Measurements from ENCODE around the gene FAM13A. TPM values are rescaled to one million over a fixed set of nuclear protein-coding genes. Genes with fewer than 3 reads are reported as not detected.

Gene FAM13A
- total and polyA plus RNA-seq, 10 of the 15 experiments (the other 5 are each of a cell fraction or from before 2014, with no cell fraction given), result 0.05 to 1.8 (median 0.27) TPM; not detected in 1

- no peak overlapping the region for H3K4me3 ChIP-seq
- no peak overlapping the region for H3K9ac ChIP-seq (ENCODE audit: control insufficient read depth, insufficient read depth, low read length)
- in situ Hi-C loops (cut with MboI) (no loop called here), intact Hi-C loops (cut with micrococcal nuclease; ENCODE audit: unreplicated experiment) (no loop called here)
- 84% methylated on average over 6 of the region's 6 CpGs for WGBS (ENCODE audit: insufficient coverage, insufficient replicate concordance, low lambda C conversion rate, missing lambda C conversion rate)
- H3K4me2 ChIP-seq (ENCODE audit: control insufficient read depth, insufficient read depth), result no peak overlapping the region
- no peaks in the 10 kb centered on the region for H3K79me2 ChIP-seq (ENCODE audit: control insufficient read depth, insufficient read depth, low read length)
- ChIA-PET POLR2A (no interaction called here), RAD21 (ENCODE audit: unreplicated experiment) (interaction anchor here (0.7 kb wide), 1 partner anchor 90 kb away, joined by 7 read pairs; no protein-coding TSS in a partner anchor), CTCF (no interaction called here), SMC1A (ENCODE audit: uncharacterized antibody, unreplicated experiment) (no interaction called here)
- H3K4me1 ChIP-seq (ENCODE audit: control insufficient read depth, insufficient read depth, low read length), result no peaks in the 10 kb centered on the region
- no peaks in the 10 kb centered on the region for H3K9me3 ChIP-seq (replicated peaks; ENCODE audit: control insufficient read depth, insufficient read depth, low read length)
- DNase-seq (ENCODE audit: low read depth, low spot score) (no peak), FAIRE-seq (no peak), ATAC-seq (no peak)
- H4K20me1 ChIP-seq (ENCODE audit: control insufficient read depth, insufficient read depth), result no peaks in the 10 kb centered on the region
- no TSS peak for BruUV-seq (replicated peaks)
- no peak overlapping the region for H3K27ac ChIP-seq (ENCODE audit: control insufficient read depth, insufficient read depth)
- H3K27me3 ChIP-seq (replicated peaks in 1 of 2; ENCODE audit: control insufficient read depth in 2 of 2, insufficient read depth in 2 of 2, low read length in 1 of 2), result no peaks in the 10 kb centered on the region
- H3K36me3 ChIP-seq (ENCODE audit: control insufficient read depth in 2 of 2, insufficient read depth in 2 of 2, low read length in 1 of 2), result no peaks in the 10 kb centered on the region
- H2AFZ ChIP-seq (ENCODE audit: control insufficient read depth, low read depth, low read length), result no peak overlapping the region
- TF ChIP-seq TAF1 (IDR thresholded peaks at IDR 0.05; ENCODE audit: borderline replicate concordance, low read depth, low read length) (no peak), RFX5 (IDR thresholded peaks at IDR 0.05; ENCODE audit: low read depth, low read length) (no peak), IKZF1 (conservative IDR thresholded peaks at IDR 0.05) (no peak)
These were observed 328.8 kb downstream of the FAM13A start for GRCh38 chr4:88728146-88728545.

- Histone ChIP-seq H2AFZ (ENCODE audit: control insufficient read depth, low read depth, low read length) (no peak overlapping the region), H3K79me2 (ENCODE audit: control insufficient read depth, insufficient read depth, low read length) (no peaks in the 10 kb centered on the region), H3K36me3 (ENCODE audit: control insufficient read depth in 2 of 2, insufficient read depth in 2 of 2, low read length in 1 of 2) (no peaks in the 10 kb centered on the region), H3K4me2 (ENCODE audit: control insufficient read depth, insufficient read depth) (no peak overlapping the region), H3K9me3 (replicated peaks; ENCODE audit: control insufficient read depth, insufficient read depth, low read length) (no peaks in the 10 kb centered on the region), H3K4me1 (ENCODE audit: control insufficient read depth, insufficient read depth, low read length) (no peaks in the 10 kb centered on the region), H4K20me1 (ENCODE audit: control insufficient read depth, insufficient read depth) (no peaks in the 10 kb centered on the region), H3K9ac (ENCODE audit: control insufficient read depth, insufficient read depth, low read length) (no peak overlapping the region), H3K27me3 (replicated peaks in 1 of 2; ENCODE audit: control insufficient read depth in 2 of 2, insufficient read depth in 2 of 2, low read length in 1 of 2) (no peaks in the 10 kb centered on the region), H3K27ac (ENCODE audit: control insufficient read depth, insufficient read depth) (no peak overlapping the region), H3K4me3 (no peak overlapping the region)
- ChIA-PET CTCF (interaction anchor here (1.2 kb wide), 1 partner anchor 68 kb away, joined by 3 read pairs; no protein-coding TSS in a partner anchor), SMC1A (ENCODE audit: uncharacterized antibody, unreplicated experiment) (interaction anchor here (1.2 to 1.9 kb wide), 4 partner anchors 9 to 298 kb away, joined by 3 to 6 read pairs (median 4); no protein-coding TSS in a partner anchor), RAD21 (ENCODE audit: unreplicated experiment) (no interaction called here), POLR2A (no interaction called here)
- intact Hi-C loops (cut with micrococcal nuclease; ENCODE audit: unreplicated experiment), result no loop called here
- in situ Hi-C loops (cut with MboI), result no loop called here
- DNase-seq (ENCODE audit: low read depth, low spot score) (no peak), ATAC-seq (no peak), FAIRE-seq (no peak)
- no TSS peak for BruUV-seq (replicated peaks)
- WGBS (ENCODE audit: insufficient coverage, insufficient replicate concordance, low lambda C conversion rate, missing lambda C conversion rate), result 90% methylated on average over 2 of the region's 2 CpGs
- TF ChIP-seq BACH1 (IDR thresholded peaks at IDR 0.05; ENCODE audit: borderline replicate concordance) (no peak), NRF1 (conservative IDR thresholded peaks at IDR 0.05; ENCODE audit: low read depth, low read length) (no peak), GABPA (IDR thresholded peaks at IDR 0.05; ENCODE audit: low read depth) (no peak), RAD21 (IDR thresholded peaks at IDR 0.05; ENCODE audit: insufficient read depth, low read depth, low read length) (no peak), BHLHE40 (IDR thresholded peaks at IDR 0.05; ENCODE audit: borderline replicate concordance in 1 of 2, low read depth in 2 of 2, low read length in 1 of 2) (no peak), BCL3 (IDR thresholded peaks at IDR 0.05; ENCODE audit: borderline replicate concordance, insufficient read depth, low read depth, low read length, poor library complexity, severe bottlenecking) (no peak), SUZ12 (IDR thresholded peaks at IDR 0.05; ENCODE audit: unreplicated experiment) (no peak), SMC3 (IDR thresholded peaks at IDR 0.05; ENCODE audit: borderline replicate concordance, low read length) (no peak), TARDBP (IDR thresholded peaks at IDR 0.05; ENCODE audit: borderline replicate concordance) (no peak), ZBTB33 (IDR thresholded peaks at IDR 0.05) (no peak), EZH2 (IDR thresholded peaks at IDR 0.05; ENCODE audit: borderline replicate concordance, control insufficient read depth, low read depth, low read length) (no peak), ZZZ3 (IDR thresholded peaks at IDR 0.05; ENCODE audit: control insufficient read depth, insufficient read length, low read depth) (no peak), POLR2AphosphoS2 (IDR thresholded peaks at IDR 0.05; ENCODE audit: low read depth, low read length) (no peak)
These were observed 331.0 kb downstream of the FAM13A start for GRCh38 chr4:88725986-88726385.

Data from GM12878 (cell line).